Medulla oblongata (tissue), 1 donor: ENCODE results near the gene CLIC3.

Source experiments
- DNase-seq: peaks from one replicate; pipeline ENCODE4 v3.0.0-alpha.2; 2015; ENCODE audit errors: extremely low spot score

Gene CLIC3

GRCh38 chr9:136980669-136981478, 15.5 kb downstream of the CLIC3 start:
- DNase-seq: peak; percentile 31

- peak; percentile 33 for DNase-seq
Measured at GRCh38 chr9:136979769-136980587, 16.4 kb downstream of the CLIC3 start.

- no peak for DNase-seq
Measured at GRCh38 chr9:136978865-136979544, 17.4 kb downstream of the CLIC3 start.

- DNase-seq: peak; percentile 91
Measured at GRCh38 chr9:136978073-136978864, 18.1 kb downstream of the CLIC3 start.

GRCh38 chr9:136977649-136978072, 18.7 kb downstream of the CLIC3 start:
- DNase-seq: no peak

- peak; percentile 95 for DNase-seq
Measured at GRCh38 chr9:136977223-136977622, 19.1 kb downstream of the CLIC3 start, which contains the start of gene PTGDS. TSS of gene PTGDS (plus strand) at chr9:136977504. CDS start at chr9:136977579, 75 bp downstream.

GRCh38 chr9:136975644-136976043, 20.7 kb downstream of the CLIC3 start:
- DNase-seq: peak; percentile 84

GRCh38 chr9:136974817-136975535, 21.4 kb downstream of the CLIC3 start:
- no peak for DNase-seq

GRCh38 chr9:136973618-136974617, 22.4 kb downstream of the CLIC3 start:
- DNase-seq: no peak

- DNase-seq: no peak
Measured at GRCh38 chr9:136972743-136973142, 23.6 kb downstream of the CLIC3 start.

GRCh38 chr9:136972335-136972734, 24.0 kb downstream of the CLIC3 start:
- DNase-seq: no peak

- no peak for DNase-seq
Measured at GRCh38 chr9:136971746-136972145, 24.6 kb downstream of the CLIC3 start.

GRCh38 chr9:136970361-136970760, 26.0 kb downstream of the CLIC3 start:
- DNase-seq: no peak

- DNase-seq: no peak
Measured at GRCh38 chr9:136969774-136970173, 26.6 kb downstream of the CLIC3 start.

- no peak for DNase-seq
Measured at GRCh38 chr9:136969150-136969549, 27.2 kb downstream of the CLIC3 start.

GRCh38 chr9:136968333-136969127, 27.8 kb downstream of the CLIC3 start:
- DNase-seq: no peak

- peak; percentile 95 for DNase-seq
Measured at GRCh38 chr9:136965771-136966484, 30.4 kb downstream of the CLIC3 start.
